NCI-H1105 treated with DMSO at 0.1 percent for 48 hours (cell line): ENCODE measurements around the gene LYRM9.
A peak's percentile ranks its signal among the peaks of the same experiment; 100 is the strongest.
"Not testable (repeated sequence)": the region's sequence is repeated elsewhere in the genome, so short reads cannot be mapped to it uniquely, and the experiment has no call there.

Experiments used
- DNase-seq: peaks from one replicate; lab custom pipeline; 2025; lab: John Stamatoyannopoulos, UW

The LYRM9 gene

GRCh38 chr17:27873746-27874145 is 19.4 kb downstream of the LYRM9 start:
- DNase-seq = no peak

- no peak for DNase-seq
These were observed 20.0 kb downstream of the LYRM9 start for GRCh38 chr17:27873211-27873610.

- DNase-seq = no peak
These were observed 20.4 kb downstream of the LYRM9 start for GRCh38 chr17:27872776-27873175.

GRCh38 chr17:27871407-27871806 is 21.8 kb downstream of the LYRM9 start:
- no peak for DNase-seq

GRCh38 chr17:27870345-27870744 is 22.8 kb downstream of the LYRM9 start:
- no peak for DNase-seq

- no peak for DNase-seq
These were observed 24.6 kb downstream of the LYRM9 start for GRCh38 chr17:27868565-27868964.

GRCh38 chr17:27862840-27863239 is 30.3 kb downstream of the LYRM9 start:
- DNase-seq = no peak

GRCh38 chr17:27862004-27862403 is 31.2 kb downstream of the LYRM9 start:
- no peak for DNase-seq

- no peak for DNase-seq
These were observed 32.0 kb downstream of the LYRM9 start for GRCh38 chr17:27860971-27861664.

- DNase-seq = no peak
These were observed 34.4 kb downstream of the LYRM9 start for GRCh38 chr17:27858621-27859305.

- no peak for DNase-seq
These were observed 36.3 kb downstream of the LYRM9 start for GRCh38 chr17:27856676-27857432.

GRCh38 chr17:27855454-27855853 is 37.7 kb downstream of the LYRM9 start:
- no peak for DNase-seq

- DNase-seq = no peak
These were observed 39.0 kb downstream of the LYRM9 start for GRCh38 chr17:27854163-27854562.

GRCh38 chr17:27853091-27853490 is 40.1 kb downstream of the LYRM9 start:
- DNase-seq = no peak

GRCh38 chr17:27849474-27850185 is 43.5 kb downstream of the LYRM9 start:
- DNase-seq = no peak

- peak; percentile 63 for DNase-seq
These were observed 44.2 kb downstream of the LYRM9 start for GRCh38 chr17:27848931-27849330.

GRCh38 chr17:27846808-27847307 is 46.3 kb downstream of the LYRM9 start:
- DNase-seq = not testable (repeated sequence)

GRCh38 chr17:27846042-27846655 is 47.0 kb downstream of the LYRM9 start:
- no peak for DNase-seq

- no peak for DNase-seq
These were observed 47.7 kb downstream of the LYRM9 start for GRCh38 chr17:27845264-27846041.

- DNase-seq = no peak
These were observed 52.5 kb downstream of the LYRM9 start for GRCh38 chr17:27840688-27841087.

GRCh38 chr17:27840406-27840678 is 52.8 kb downstream of the LYRM9 start:
- DNase-seq = not testable (repeated sequence)
